GM12878 (cell line): ENCODE data around the gene OCA2. TPM values are rescaled to one million over a fixed set of nuclear protein-coding genes. Genes with fewer than 3 reads are reported as not detected.

Experiments used
- ATAC-seq: fragments of 200-7000 bp; cut with Tn5 transposase; 3 replicates; pipeline ENCODE4 v1.9.1; 2020; ENCODE audit warnings: mild to moderate bottlenecking, moderate library complexity
- BruUV-seq: library from RNA; stranded (reverse); fragments of 400-500 nt; replicated peaks from 2 replicates; lab custom pipeline; 2021; lab: Mats Ljungman, UMichigan
- CTCF ChIA-PET: fragments of 300-600 bp; sonication (Branson Sonifier 250); formaldehyde crosslinking; extraction: SDS; loops from one replicate; lab custom pipeline; 2021; ENCODE audit warnings: inconsistent platforms; lab: Yijun Ruan, JAX
- POLR2A ChIA-PET: fragments of 350-600 bp; formaldehyde crosslinking; extraction: SDS; loops from one replicate; lab custom pipeline; 2021; ENCODE audit warnings: inconsistent platforms; lab: Charles Lee
- RAD21 ChIA-PET: fragments of 300-600 bp; sonication (Branson Sonifier 250); formaldehyde crosslinking; loops from one replicate; lab custom pipeline; 2023; ENCODE audit warnings: antibody characterized with exemption; ENCODE audit not compliant: unreplicated experiment; lab: Charles Lee
- SMC1A ChIA-PET: fragments of 300-600 bp; sonication (Branson Sonifier 250); formaldehyde crosslinking; loops from one replicate; lab custom pipeline; 2023; ENCODE audit not compliant: unreplicated experiment, uncharacterized antibody; lab: Charles Lee
- DNase-seq: peaks from one replicate; pipeline ENCODE4 v3.0.0-alpha.2; 2011; ENCODE audit warnings: low read depth, low spot score
- FAIRE-seq: peaks from 3 replicates; lab custom pipeline; 2011; peaks lifted over from hg19 to GRCh38; lab: Jason Lieb, UNC
- H2AFZ ChIP-seq: 2 replicates; pipeline ENCODE4 v1.6.0; 2011; ENCODE audit warnings: low read depth, low read length, control low read depth; ENCODE audit not compliant: control insufficient read depth
- H3K27ac ChIP-seq: 2 replicates; pipeline ENCODE4 v1.5.1; 2011; ENCODE audit warnings: control low read depth; ENCODE audit not compliant: control insufficient read depth, insufficient read depth
- H3K27me3 ChIP-seq, 2 experiments: replicated peaks in 1 of 2; 2 replicates each; pipeline versions ENCODE4 v1.6.0 to v1.6.1; 2011; ENCODE audit warnings: low read length in 1 of 2; ENCODE audit not compliant: control insufficient read depth in 2 of 2, insufficient read depth in 2 of 2
- H3K36me3 ChIP-seq, 2 experiments: 2 replicates each; pipeline ENCODE4 v1.5.1; 2011; ENCODE audit warnings: low read length in 1 of 2; ENCODE audit not compliant: control insufficient read depth in 2 of 2, insufficient read depth in 2 of 2
- H3K4me1 ChIP-seq: 2 replicates; pipeline ENCODE4 v1.6.1; 2011; ENCODE audit warnings: mild to moderate bottlenecking, low read length, moderate library complexity, mixed read lengths; ENCODE audit not compliant: control insufficient read depth, insufficient read depth
- H3K4me2 ChIP-seq: 2 replicates; pipeline ENCODE4 v1.6.0; 2011; ENCODE audit warnings: control low read depth; ENCODE audit not compliant: control insufficient read depth, insufficient read depth
- H3K4me3 ChIP-seq: fragments of 200-600 bp; sonication (generic); 2 replicates; pipeline ENCODE4 v1.5.1; 2016
- H3K79me2 ChIP-seq: 2 replicates; pipeline ENCODE4 v1.6.0; 2011; ENCODE audit warnings: low read length; ENCODE audit not compliant: control insufficient read depth, insufficient read depth
- H3K9ac ChIP-seq: 2 replicates; pipeline ENCODE4 v1.8.0; 2011; ENCODE audit warnings: low read length, control low read depth, mixed read lengths; ENCODE audit not compliant: control insufficient read depth, insufficient read depth
- H3K9me3 ChIP-seq: replicated peaks from 3 replicates; pipeline ENCODE4 v1.5.1; 2011; ENCODE audit warnings: mild to moderate bottlenecking, low read length; ENCODE audit not compliant: control insufficient read depth, insufficient read depth
- H4K20me1 ChIP-seq: 2 replicates; pipeline ENCODE4 v1.6.0; 2011; ENCODE audit not compliant: control insufficient read depth, insufficient read depth
- CBX5 ChIP-seq: sonication (generic); IDR thresholded peaks from 2 replicates; pipeline ENCODE4 v1.6.1; 2016; ENCODE audit warnings: low read depth, moderate library complexity, mild to moderate bottlenecking, inconsistent platforms
- HCFC1 ChIP-seq: fragments of 150-350 bp; IDR thresholded peaks from 2 replicates; pipeline ENCODE4 v1.6.1; 2014; ENCODE audit warnings: low read length
- IKZF1 ChIP-seq: fragments of 450-650 bp; conservative IDR thresholded peaks from 2 replicates; pipeline ENCODE4 v1.6.1; 2017; ENCODE audit warnings: antibody characterized with exemption, mild to moderate bottlenecking
- MLLT1 ChIP-seq: fragments of 450-650 bp; IDR thresholded peaks from 2 replicates; pipeline ENCODE4 v1.6.1; 2016; ENCODE audit warnings: mild to moderate bottlenecking
- MTA3 ChIP-seq: IDR thresholded peaks from 2 replicates; pipeline ENCODE4 v1.6.1; 2012; ENCODE audit warnings: low read length, inconsistent platforms, borderline replicate concordance
- NFYB ChIP-seq: IDR thresholded peaks from 2 replicates; pipeline ENCODE4 v1.6.1; 2011; ENCODE audit warnings: low read depth, mild to moderate bottlenecking, low read length, improper control_type of control experiment, moderate library complexity; ENCODE audit not compliant: insufficient read depth
- POLR2AphosphoS5 ChIP-seq: IDR thresholded peaks from 2 replicates; pipeline ENCODE4 v1.6.1; 2011; ENCODE audit warnings: mild to moderate bottlenecking, low read length, inconsistent platforms
- RB1 ChIP-seq: fragments of 450-650 bp; formaldehyde crosslinking; IDR thresholded peaks from 2 replicates; pipeline ENCODE4 v1.6.1; 2017; ENCODE audit warnings: mild to moderate bottlenecking, borderline replicate concordance
- SP1 ChIP-seq: IDR thresholded peaks from one replicate; pipeline ENCODE4 v1.6.1; 2011; ENCODE audit warnings: low read depth, low read length
- TCF3 ChIP-seq: IDR thresholded peaks from 2 replicates; pipeline ENCODE4 v1.6.1; 2012; ENCODE audit warnings: low read depth, mild to moderate bottlenecking, low read length, borderline replicate concordance; ENCODE audit not compliant: insufficient read depth
- ZBED1 ChIP-seq: IDR thresholded peaks from 2 replicates; pipeline ENCODE4 v1.6.1; 2016; ENCODE audit warnings: borderline replicate concordance
- WGBS: methylation state at CpG from one replicate; pipeline ENCODE4 v1.1.6; 2016; ENCODE audit warnings: low lambda C conversion rate; ENCODE audit not compliant: insufficient replicate concordance, insufficient coverage; ENCODE audit errors: missing lambda C conversion rate; 5-methylcytosine and 5-hydroxymethylcytosine counted together
- in situ Hi-C: fragments of 300-500 bp; cut with MboI; formaldehyde crosslinking; loops from 9 replicates; pipeline ENCODE4 v1.14.3; 2018; ENCODE audit warnings: mixed read lengths
- intact Hi-C: fragments of 100-400 bp; cut with micrococcal nuclease; formaldehyde crosslinking; loops from one replicate; pipeline ENCODE4 v1.14.2; 2022; ENCODE audit not compliant: unreplicated experiment
- polyA plus RNA-seq, 11 experiments: library from polyadenylated mRNA; depleted of rRNA in 4 of 11; unstranded in 6 of 11; stranded (reverse) in 5 of 11; fragments of >200 nt; fragmentation: Nextera tagmentation in 4 of 11; fragmentation: Illumina TruSeq in 1 of 11; extraction: Ambion mirVana in 4 of 11; extraction: Trizol in 1 of 11; gene quantifications; 1 replicate in 1 of 11; 2 replicates in 10 of 11; pipeline versions ENCODE4 v1.2.1 to v1.2.3, GENCODE V29; 2011 to 2016; ENCODE audit warnings: inconsistent platforms in 2 of 11, missing spikeins in 2 of 11, low read depth in 1 of 11
- total RNA-seq, 4 experiments: library from RNA; depleted of rRNA in 3 of 4; stranded (reverse); fragments of >200 nt in 3 of 4; fragmentation: Illumina TruSeq in 1 of 4; extraction: Trizol in 1 of 4; gene quantifications; 2 replicates each; pipeline versions ENCODE4 v1.2.1 to v1.2.3, GENCODE V29; 2013 to 2021
- TF ChIP-seq, protein P1 (sequence below): fragments of 150-350 bp; IDR thresholded peaks from 2 replicates; pipeline ENCODE4 v1.6.1; 2014; ENCODE audit warnings: mild to moderate bottlenecking, low read depth, low read length
- TF ChIP-seq, protein P2 (sequence below): fragments of 450-650 bp; IDR thresholded peaks from 2 replicates; pipeline ENCODE4 v1.6.1; 2017; ENCODE audit warnings: mild to moderate bottlenecking, low read depth, inconsistent platforms; ENCODE audit not compliant: poor library complexity, severe bottlenecking
- TF ChIP-seq, protein P3 (sequence below): fragments of 450-650 bp; IDR thresholded peaks from 2 replicates; pipeline ENCODE4 v1.6.1; 2016; ENCODE audit warnings: mild to moderate bottlenecking, moderate library complexity, borderline replicate concordance

Gene OCA2
- total and polyA plus RNA-seq, 10 of the 15 experiments (the other 5 are each of a cell fraction or from before 2014, with no cell fraction given), result 0.04 to 1.8 TPM; not detected in 8

DNA sequence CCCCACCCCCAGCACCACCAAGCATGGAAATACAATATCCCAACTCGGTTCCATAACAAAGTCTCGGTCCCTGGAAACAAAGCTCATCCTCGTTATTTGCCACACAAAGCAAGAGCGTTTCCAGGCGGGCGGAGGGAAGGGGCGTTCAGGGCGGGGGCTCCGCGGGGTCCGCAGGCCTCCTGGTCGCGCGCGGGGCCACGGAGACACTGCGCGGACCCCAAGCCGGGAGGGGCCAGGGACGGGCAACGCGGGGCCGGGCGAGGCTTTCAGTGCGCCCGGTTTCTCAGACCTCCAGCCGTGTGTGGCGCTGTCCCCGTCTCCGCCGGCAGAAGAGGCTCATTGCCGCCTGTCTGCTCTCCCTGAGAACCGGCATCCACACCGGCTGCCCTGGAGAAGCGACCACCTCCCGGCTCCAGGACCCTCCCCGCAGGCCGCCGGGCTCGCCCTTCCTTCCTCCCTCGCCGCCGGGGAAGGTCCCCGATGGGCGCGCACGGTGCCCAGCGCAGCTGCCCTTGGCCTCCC, 329.0 kb downstream of the OCA2 start (continued):
- TF ChIP-seq, protein P1, sequence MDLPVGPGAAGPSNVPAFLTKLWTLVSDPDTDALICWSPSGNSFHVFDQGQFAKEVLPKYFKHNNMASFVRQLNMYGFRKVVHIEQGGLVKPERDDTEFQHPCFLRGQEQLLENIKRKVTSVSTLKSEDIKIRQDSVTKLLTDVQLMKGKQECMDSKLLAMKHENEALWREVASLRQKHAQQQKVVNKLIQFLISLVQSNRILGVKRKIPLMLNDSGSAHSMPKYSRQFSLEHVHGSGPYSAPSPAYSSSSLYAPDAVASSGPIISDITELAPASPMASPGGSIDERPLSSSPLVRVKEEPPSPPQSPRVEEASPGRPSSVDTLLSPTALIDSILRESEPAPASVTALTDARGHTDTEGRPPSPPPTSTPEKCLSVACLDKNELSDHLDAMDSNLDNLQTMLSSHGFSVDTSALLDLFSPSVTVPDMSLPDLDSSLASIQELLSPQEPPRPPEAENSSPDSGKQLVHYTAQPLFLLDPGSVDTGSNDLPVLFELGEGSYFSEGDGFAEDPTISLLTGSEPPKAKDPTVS, result no peak
- TF ChIP-seq, protein P2, sequence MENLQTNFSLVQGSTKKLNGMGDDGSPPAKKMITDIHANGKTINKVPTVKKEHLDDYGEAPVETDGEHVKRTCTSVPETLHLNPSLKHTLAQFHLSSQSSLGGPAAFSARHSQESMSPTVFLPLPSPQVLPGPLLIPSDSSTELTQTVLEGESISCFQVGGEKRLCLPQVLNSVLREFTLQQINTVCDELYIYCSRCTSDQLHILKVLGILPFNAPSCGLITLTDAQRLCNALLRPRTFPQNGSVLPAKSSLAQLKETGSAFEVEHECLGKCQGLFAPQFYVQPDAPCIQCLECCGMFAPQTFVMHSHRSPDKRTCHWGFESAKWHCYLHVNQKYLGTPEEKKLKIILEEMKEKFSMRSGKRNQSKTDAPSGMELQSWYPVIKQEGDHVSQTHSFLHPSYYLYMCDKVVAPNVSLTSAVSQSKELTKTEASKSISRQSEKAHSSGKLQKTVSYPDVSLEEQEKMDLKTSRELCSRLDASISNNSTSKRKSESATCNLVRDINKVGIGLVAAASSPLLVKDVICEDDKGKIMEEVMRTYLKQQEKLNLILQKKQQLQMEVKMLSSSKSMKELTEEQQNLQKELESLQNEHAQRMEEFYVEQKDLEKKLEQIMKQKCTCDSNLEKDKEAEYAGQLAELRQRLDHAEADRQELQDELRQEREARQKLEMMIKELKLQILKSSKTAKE, result no peak
- no peak for TF ChIP-seq NFYB
- TF ChIP-seq RB1, result no peak

- Histone ChIP-seq H3K27me3 (no peaks in the 10 kb centered on the region), H3K4me2 (no peak overlapping the region), H3K4me3 (no peak overlapping the region), H3K9ac (no peak overlapping the region), H2AFZ (no peak overlapping the region), H4K20me1 (no peaks in the 10 kb centered on the region), H3K27ac (no peak overlapping the region), H3K9me3 (no peaks in the 10 kb centered on the region; the same call in 2 of the 3 replicates), H3K4me1 (no peaks in the 10 kb centered on the region), H3K36me3 (no peaks in the 10 kb centered on the region), H3K79me2 (no peaks in the 10 kb centered on the region)
- CTCF ChIA-PET, result no interaction called here
- intact Hi-C loops (no loop called here), in situ Hi-C loops (no loop called here)
- SMC1A ChIA-PET, result no interaction called here
- POLR2A ChIA-PET, result no interaction called here
- no peak for DNase-seq
- ATAC-seq, result no peak
- RAD21 ChIA-PET, result no interaction called here
- WGBS, result 67% methylated on average over 13 of the region's 13 CpGs
- FAIRE-seq, result no peak
- no TSS peak for BruUV-seq
- TF ChIP-seq SP1, result no peak
- TF ChIP-seq, protein P3, sequence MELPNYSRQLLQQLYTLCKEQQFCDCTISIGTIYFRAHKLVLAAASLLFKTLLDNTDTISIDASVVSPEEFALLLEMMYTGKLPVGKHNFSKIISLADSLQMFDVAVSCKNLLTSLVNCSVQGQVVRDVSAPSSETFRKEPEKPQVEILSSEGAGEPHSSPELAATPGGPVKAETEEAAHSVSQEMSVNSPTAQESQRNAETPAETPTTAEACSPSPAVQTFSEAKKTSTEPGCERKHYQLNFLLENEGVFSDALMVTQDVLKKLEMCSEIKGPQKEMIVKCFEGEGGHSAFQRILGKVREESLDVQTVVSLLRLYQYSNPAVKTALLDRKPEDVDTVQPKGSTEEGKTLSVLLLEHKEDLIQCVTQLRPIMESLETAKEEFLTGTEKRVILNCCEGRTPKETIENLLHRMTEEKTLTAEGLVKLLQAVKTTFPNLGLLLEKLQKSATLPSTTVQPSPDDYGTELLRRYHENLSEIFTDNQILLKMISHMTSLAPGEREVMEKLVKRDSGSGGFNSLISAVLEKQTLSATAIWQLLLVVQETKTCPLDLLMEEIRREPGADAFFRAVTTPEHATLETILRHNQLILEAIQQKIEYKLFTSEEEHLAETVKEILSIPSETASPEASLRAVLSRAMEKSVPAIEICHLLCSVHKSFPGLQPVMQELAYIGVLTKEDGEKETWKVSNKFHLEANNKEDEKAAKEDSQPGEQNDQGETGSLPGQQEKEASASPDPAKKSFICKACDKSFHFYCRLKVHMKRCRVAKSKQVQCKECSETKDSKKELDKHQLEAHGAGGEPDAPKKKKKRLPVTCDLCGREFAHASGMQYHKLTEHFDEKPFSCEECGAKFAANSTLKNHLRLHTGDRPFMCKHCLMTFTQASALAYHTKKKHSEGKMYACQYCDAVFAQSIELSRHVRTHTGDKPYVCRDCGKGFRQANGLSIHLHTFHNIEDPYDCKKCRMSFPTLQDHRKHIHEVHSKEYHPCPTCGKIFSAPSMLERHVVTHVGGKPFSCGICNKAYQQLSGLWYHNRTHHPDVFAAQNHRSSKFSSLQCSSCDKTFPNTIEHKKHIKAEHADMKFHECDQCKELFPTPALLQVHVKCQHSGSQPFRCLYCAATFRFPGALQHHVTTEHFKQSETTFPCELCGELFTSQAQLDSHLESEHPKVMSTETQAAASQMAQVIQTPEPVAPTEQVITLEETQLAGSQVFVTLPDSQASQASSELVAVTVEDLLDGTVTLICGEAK, result no peak
- no peak for TF ChIP-seq MTA3
- TF ChIP-seq POLR2AphosphoS5, result no peak
- no peak for TF ChIP-seq MLLT1
- no peak for TF ChIP-seq ZBED1
- TF ChIP-seq HCFC1, result no peak
- no peak for TF ChIP-seq CBX5
- TF ChIP-seq TCF3, result no peak
- TF ChIP-seq IKZF1, result no peak
These were observed 329.5 kb downstream of the OCA2 start for GRCh38 chr15:27769652-27770051.
